Measurements from ENCODE around the gene PAPPA2. TPM values are rescaled to one million over a fixed set of nuclear protein-coding genes. Genes with fewer than 3 reads are reported as not detected.

Gene PAPPA2
- polyA plus RNA-seq, 1 donor = 1.4 TPM

DNA sequence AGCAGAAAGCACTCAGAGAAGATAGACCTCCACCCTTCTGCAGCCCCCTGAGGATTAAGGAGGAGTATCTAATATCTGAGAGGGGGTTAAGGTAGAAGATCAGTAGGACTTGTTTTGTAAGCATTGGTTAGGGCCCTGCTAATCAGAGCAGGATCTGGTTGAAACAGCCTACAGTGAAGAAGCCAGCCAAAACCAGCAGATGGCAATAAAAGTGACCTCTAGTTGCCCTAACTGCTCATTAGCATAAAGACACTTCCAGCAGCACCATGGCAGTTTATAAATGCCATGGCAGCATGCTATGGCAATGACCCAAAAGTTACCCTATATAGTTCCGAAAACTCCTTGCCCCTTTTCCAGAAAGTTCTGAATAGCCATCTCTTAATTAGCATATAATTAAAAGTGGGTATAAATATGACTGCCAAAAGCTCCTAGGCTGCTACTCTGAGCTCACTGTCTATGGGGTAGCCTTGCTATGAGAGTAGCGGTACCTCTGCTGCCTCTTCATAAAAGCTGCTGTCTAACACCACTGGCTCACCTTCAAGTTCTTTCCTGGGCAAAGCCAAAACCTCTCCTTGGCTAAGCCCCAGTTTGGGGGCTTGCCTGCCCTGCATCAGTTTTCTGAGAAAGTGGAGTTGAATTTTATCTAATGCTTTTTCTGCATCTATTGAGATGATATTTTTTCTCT lies 254.2 kb downstream of the PAPPA2 start:
- H3K27ac ChIP-seq (ENCODE audit: low read length) = no peak overlapping the region

DNA sequence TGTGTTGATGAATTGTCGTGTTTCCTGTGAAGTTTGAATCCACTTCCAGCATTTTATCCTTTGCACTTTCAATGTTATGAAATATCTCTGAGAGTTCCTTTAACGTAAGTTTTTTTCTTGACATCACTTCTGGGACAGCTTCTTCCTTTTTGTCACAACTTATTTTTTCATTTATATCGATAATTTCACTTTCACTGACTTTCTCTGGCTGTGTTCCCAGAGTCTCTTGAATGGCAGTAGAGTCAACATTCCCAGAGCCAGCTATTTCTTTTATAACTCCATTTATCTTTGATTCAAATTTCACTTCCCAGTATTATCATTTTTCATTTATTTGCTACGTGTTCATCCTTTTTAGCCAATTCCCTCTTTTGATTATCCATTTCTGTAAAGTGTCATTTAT lies 256.5 kb downstream of the PAPPA2 start:
- no peak overlapping the region for H3K4me3 ChIP-seq (ENCODE audit: low read length)
- DNase-seq = no peak
- no peaks in the 10 kb centered on the region for H3K36me3 ChIP-seq (ENCODE audit: control insufficient read depth, insufficient read depth, low read length)
- H3K9me3 ChIP-seq (ENCODE audit: control insufficient read depth, low read depth, low read length) = no peaks in the 10 kb centered on the region
- no peak overlapping the region for H3K27ac ChIP-seq (ENCODE audit: low read length)
- no peaks in the 10 kb centered on the region for H3K4me1 ChIP-seq (ENCODE audit: control insufficient read depth, insufficient read depth, low read length)
- H3K27me3 ChIP-seq (ENCODE audit: control insufficient read depth, insufficient read depth, low read length) = no peaks in the 10 kb centered on the region
- 56% methylated on average over 3 of the region's 4 CpGs for WGBS (ENCODE audit: insufficient coverage, low lambda C conversion rate)

More for the DNA sequence above, 254.2 kb downstream of the PAPPA2 start:
- no peak overlapping the region for H3K4me3 ChIP-seq (ENCODE audit: low read length)
- H3K4me1 ChIP-seq (ENCODE audit: control insufficient read depth, insufficient read depth, low read length) = no peaks in the 10 kb centered on the region
- H3K27me3 ChIP-seq (ENCODE audit: control insufficient read depth, insufficient read depth, low read length) = no peaks in the 10 kb centered on the region
- H3K36me3 ChIP-seq (ENCODE audit: control insufficient read depth, insufficient read depth, low read length) = no peaks in the 10 kb centered on the region
- no CpG with 5 or more reads among the region's 2 CpGs for WGBS (ENCODE audit: insufficient coverage, low lambda C conversion rate)
- H3K9me3 ChIP-seq (ENCODE audit: control insufficient read depth, low read depth, low read length) = no peaks in the 10 kb centered on the region
- DNase-seq = no peak

- no CpG with 5 or more reads among the region's 1 CpG for WGBS (ENCODE audit: insufficient coverage, low lambda C conversion rate)
- no peaks in the 10 kb centered on the region for H3K27me3 ChIP-seq (ENCODE audit: control insufficient read depth, insufficient read depth, low read length)
- no peak overlapping the region for H3K27ac ChIP-seq (ENCODE audit: low read length)
- no peaks in the 10 kb centered on the region for H3K4me1 ChIP-seq (ENCODE audit: control insufficient read depth, insufficient read depth, low read length)
- H3K36me3 ChIP-seq (ENCODE audit: control insufficient read depth, insufficient read depth, low read length) = no peaks in the 10 kb centered on the region
- no peak overlapping the region for H3K4me3 ChIP-seq (ENCODE audit: low read length)
- no peaks in the 10 kb centered on the region for H3K9me3 ChIP-seq (ENCODE audit: control insufficient read depth, low read depth, low read length)
- no peak for DNase-seq
Measured at GRCh38 chr1:176720838-176721237, 257.9 kb downstream of the PAPPA2 start.

GRCh38 chr1:176733661-176734060 lies 270.7 kb downstream of the PAPPA2 start:
- no peak for DNase-seq
- H3K27ac ChIP-seq (ENCODE audit: low read length) = no peak overlapping the region
- WGBS (ENCODE audit: insufficient coverage, low lambda C conversion rate) = no CpG with 5 or more reads among the region's 1 CpG
- H3K9me3 ChIP-seq (ENCODE audit: control insufficient read depth, low read depth, low read length) = no peaks in the 10 kb centered on the region
- H3K4me1 ChIP-seq (ENCODE audit: control insufficient read depth, insufficient read depth, low read length) = no peaks in the 10 kb centered on the region
- H3K27me3 ChIP-seq (ENCODE audit: control insufficient read depth, insufficient read depth, low read length) = no peaks in the 10 kb centered on the region
- H3K36me3 ChIP-seq (ENCODE audit: control insufficient read depth, insufficient read depth, low read length) = no peaks in the 10 kb centered on the region
- no peak overlapping the region for H3K4me3 ChIP-seq (ENCODE audit: low read length)

DNA sequence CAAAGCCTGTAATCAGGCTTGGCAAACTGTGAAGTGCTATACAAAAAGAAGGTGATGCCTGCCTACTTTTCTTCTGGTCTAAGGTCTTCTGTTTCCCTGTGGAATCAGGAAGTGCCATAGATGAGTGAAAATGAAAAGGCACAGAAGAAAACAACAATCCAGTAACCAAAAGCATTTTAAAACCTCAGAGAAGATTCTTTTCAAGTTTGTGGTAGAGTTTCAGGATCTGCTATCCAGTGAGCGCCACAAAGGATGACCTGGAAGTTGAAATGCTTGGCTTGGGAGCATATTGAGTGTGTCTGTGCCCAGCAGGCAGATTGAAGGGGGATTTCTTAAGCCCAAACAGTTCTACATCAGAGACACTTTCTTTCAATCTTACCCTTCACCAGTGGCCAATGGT lies 272.2 kb downstream of the PAPPA2 start:
- no peaks in the 10 kb centered on the region for H3K4me1 ChIP-seq (ENCODE audit: control insufficient read depth, insufficient read depth, low read length)
- no CpG with 5 or more reads among the region's 1 CpG for WGBS (ENCODE audit: insufficient coverage, low lambda C conversion rate)
- H3K36me3 ChIP-seq (ENCODE audit: control insufficient read depth, insufficient read depth, low read length) = no peaks in the 10 kb centered on the region
- H3K27me3 ChIP-seq (ENCODE audit: control insufficient read depth, insufficient read depth, low read length) = no peaks in the 10 kb centered on the region
- DNase-seq = no peak
- no peak overlapping the region for H3K27ac ChIP-seq (ENCODE audit: low read length)
- H3K4me3 ChIP-seq (ENCODE audit: low read length) = no peak overlapping the region
- H3K9me3 ChIP-seq (ENCODE audit: control insufficient read depth, low read depth, low read length) = no peaks in the 10 kb centered on the region

- Histone ChIP-seq H3K27ac (ENCODE audit: low read length) (no peak overlapping the region), H3K36me3 (ENCODE audit: control insufficient read depth, insufficient read depth, low read length) (no peaks in the 10 kb centered on the region), H3K4me3 (ENCODE audit: low read length) (no peak overlapping the region), H3K27me3 (ENCODE audit: control insufficient read depth, insufficient read depth, low read length) (no peaks in the 10 kb centered on the region), H3K9me3 (ENCODE audit: control insufficient read depth, low read depth, low read length) (no peaks in the 10 kb centered on the region), H3K4me1 (ENCODE audit: control insufficient read depth, insufficient read depth, low read length) (no peaks in the 10 kb centered on the region)
- no peak for DNase-seq
Measured at GRCh38 chr1:176736015-176736414, 273.0 kb downstream of the PAPPA2 start.

DNA sequence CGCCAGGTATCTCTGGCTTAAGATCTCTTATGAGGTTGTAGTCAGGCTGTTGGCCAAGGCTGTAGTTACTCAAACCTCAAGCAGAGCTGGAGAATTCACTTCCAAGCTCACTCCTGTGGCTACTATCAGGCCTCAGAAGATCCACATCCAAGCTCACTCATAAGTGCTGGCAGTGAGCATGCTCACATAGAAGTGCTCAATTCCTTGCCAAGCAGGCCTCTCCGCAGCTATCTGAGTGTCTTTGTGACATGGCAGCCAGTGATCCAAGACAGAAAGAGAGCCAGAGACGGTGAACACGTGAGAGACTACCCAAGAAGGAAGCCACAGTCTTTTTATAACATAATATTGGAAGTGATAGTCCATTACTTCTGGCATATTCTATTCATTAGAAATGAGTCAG lies 278.2 kb downstream of the PAPPA2 start:
- no peaks in the 10 kb centered on the region for H3K27me3 ChIP-seq (ENCODE audit: control insufficient read depth, insufficient read depth, low read length)
- H3K36me3 ChIP-seq (ENCODE audit: control insufficient read depth, insufficient read depth, low read length) = no peaks in the 10 kb centered on the region
- no CpG with 5 or more reads among the region's 4 CpGs for WGBS (ENCODE audit: insufficient coverage, low lambda C conversion rate)
- no peak for DNase-seq
- no peak overlapping the region for H3K4me3 ChIP-seq (ENCODE audit: low read length)
- no peak overlapping the region for H3K27ac ChIP-seq (ENCODE audit: low read length)
- no peaks in the 10 kb centered on the region for H3K4me1 ChIP-seq (ENCODE audit: control insufficient read depth, insufficient read depth, low read length)
- no peaks in the 10 kb centered on the region for H3K9me3 ChIP-seq (ENCODE audit: control insufficient read depth, low read depth, low read length)

GRCh38 chr1:176742322-176742721 lies 279.3 kb downstream of the PAPPA2 start:
- H3K4me3 ChIP-seq (ENCODE audit: low read length) = no peak overlapping the region

DNA sequence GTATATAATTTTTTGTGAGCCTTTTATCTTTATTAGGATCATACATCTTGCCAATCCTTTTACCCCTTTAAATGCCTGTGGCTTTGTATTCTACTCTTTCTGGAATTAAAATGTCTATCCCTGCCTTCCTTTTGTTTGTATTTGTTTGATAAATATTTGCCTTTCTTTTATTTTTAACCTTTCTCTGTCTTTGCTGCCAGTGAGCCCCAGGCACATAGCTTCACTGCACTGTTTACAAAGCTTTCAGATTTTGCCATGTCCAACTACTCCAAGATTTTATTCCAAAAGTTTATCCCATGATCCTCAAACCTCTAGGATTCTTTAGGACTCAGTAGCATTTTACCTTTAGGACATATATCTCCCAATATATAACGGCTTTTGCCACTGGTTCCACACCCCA lies 281.2 kb downstream of the PAPPA2 start:
- Histone ChIP-seq H3K36me3 (ENCODE audit: control insufficient read depth, insufficient read depth, low read length) (no peaks in the 10 kb centered on the region), H3K4me1 (ENCODE audit: control insufficient read depth, insufficient read depth, low read length) (no peaks in the 10 kb centered on the region), H3K9me3 (ENCODE audit: control insufficient read depth, low read depth, low read length) (no peaks in the 10 kb centered on the region), H3K27me3 (ENCODE audit: control insufficient read depth, insufficient read depth, low read length) (no peaks in the 10 kb centered on the region), H3K27ac (ENCODE audit: low read length) (no peak overlapping the region), H3K4me3 (ENCODE audit: low read length) (no peak overlapping the region)
- DNase-seq = no peak
- WGBS (ENCODE audit: insufficient coverage, low lambda C conversion rate) = no CpG with 5 or more reads among the region's 1 CpG

More at GRCh38 chr1:176742322-176742721, 279.3 kb downstream of the PAPPA2 start:
- Histone ChIP-seq H3K36me3 (ENCODE audit: control insufficient read depth, insufficient read depth, low read length) (no peaks in the 10 kb centered on the region), H3K27ac (ENCODE audit: low read length) (no peak overlapping the region), H3K4me1 (ENCODE audit: control insufficient read depth, insufficient read depth, low read length) (no peaks in the 10 kb centered on the region), H3K9me3 (ENCODE audit: control insufficient read depth, low read depth, low read length) (no peaks in the 10 kb centered on the region), H3K27me3 (ENCODE audit: control insufficient read depth, insufficient read depth, low read length) (no peaks in the 10 kb centered on the region)
- no CpG with 5 or more reads among the region's 2 CpGs for WGBS (ENCODE audit: insufficient coverage, low lambda C conversion rate)
- no peak for DNase-seq

DNA sequence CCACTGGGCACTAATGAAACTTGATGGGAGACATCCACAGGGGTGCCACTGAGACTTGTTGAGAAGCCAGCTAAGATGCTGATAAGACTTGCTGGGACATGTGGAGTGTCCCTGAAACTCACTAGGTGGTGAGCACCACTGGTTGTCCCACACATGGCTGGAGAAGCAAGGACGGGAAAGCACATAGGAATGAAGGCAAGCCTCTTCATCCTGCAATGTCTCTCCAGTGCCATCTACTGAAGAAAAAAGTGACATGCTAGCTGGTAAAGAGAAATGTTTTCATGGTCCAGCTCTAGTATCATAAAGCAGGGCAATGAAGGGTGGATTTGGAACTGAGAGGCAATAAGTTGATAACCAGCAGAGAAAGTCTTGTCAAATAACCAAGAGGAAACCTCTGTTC lies 283.0 kb downstream of the PAPPA2 start:
- no peaks in the 10 kb centered on the region for H3K27me3 ChIP-seq (ENCODE audit: control insufficient read depth, insufficient read depth, low read length)
- no peaks in the 10 kb centered on the region for H3K36me3 ChIP-seq (ENCODE audit: control insufficient read depth, insufficient read depth, low read length)
- no peak overlapping the region for H3K4me3 ChIP-seq (ENCODE audit: low read length)
- no peak for DNase-seq
- WGBS (ENCODE audit: insufficient coverage, low lambda C conversion rate) = no CpG with 5 or more reads among the region's 1 CpG
- H3K27ac ChIP-seq (ENCODE audit: low read length) = no peak overlapping the region
- no peaks in the 10 kb centered on the region for H3K4me1 ChIP-seq (ENCODE audit: control insufficient read depth, insufficient read depth, low read length)
- no peaks in the 10 kb centered on the region for H3K9me3 ChIP-seq (ENCODE audit: control insufficient read depth, low read depth, low read length)

DNA sequence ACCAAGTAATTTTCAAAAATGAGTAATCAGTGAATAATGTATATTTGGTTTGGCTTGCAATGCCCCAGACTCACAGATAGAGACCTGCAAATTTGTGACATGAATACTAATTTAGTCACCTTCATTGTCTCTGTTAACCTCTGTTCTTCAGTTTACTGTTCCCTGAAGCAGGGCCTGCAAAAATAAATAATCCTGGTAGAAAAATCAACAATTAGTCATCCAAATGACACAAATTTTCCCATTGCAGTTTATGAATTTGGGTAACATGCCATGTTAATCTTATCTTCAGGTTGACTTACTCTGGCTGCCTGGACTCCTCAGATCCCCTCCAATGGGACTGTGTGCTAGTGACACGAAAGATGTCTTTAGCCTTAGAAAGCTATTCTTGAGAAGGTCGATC lies 289.5 kb downstream of the PAPPA2 start:
- 80% methylated on average over 1 of the region's 2 CpGs for WGBS (ENCODE audit: insufficient coverage, low lambda C conversion rate)
- Histone ChIP-seq H3K27ac (ENCODE audit: low read length) (no peak overlapping the region), H3K36me3 (ENCODE audit: control insufficient read depth, insufficient read depth, low read length) (no peaks in the 10 kb centered on the region), H3K4me3 (ENCODE audit: low read length) (no peak overlapping the region), H3K9me3 (ENCODE audit: control insufficient read depth, low read depth, low read length) (no peaks in the 10 kb centered on the region), H3K27me3 (ENCODE audit: control insufficient read depth, insufficient read depth, low read length) (no peaks in the 10 kb centered on the region), H3K4me1 (ENCODE audit: control insufficient read depth, insufficient read depth, low read length) (no peaks in the 10 kb centered on the region)
- no peak for DNase-seq

Data from large intestine (tissue), 3 donors.